Measurements from ENCODE around the gene CALHM5. TPM values are rescaled to one million over a fixed set of nuclear protein-coding genes. Genes with fewer than 3 reads are reported as not detected.

Gene CALHM5
- total RNA-seq, 1 donor from 2014 or later, result 2.2 TPM

GRCh38 chr6:116564921-116565872 lies 53.8 kb downstream of the CALHM5 start:
- ATAC-seq (ENCODE audit: poor library complexity), result peak; percentile 77
- DNase-seq, result peak; percentile 56
- intact Hi-C loops (cut with DNase I), result no loop called here

- intact Hi-C loops (cut with DNase I), result no loop called here
- no peak for DNase-seq
Measured at GRCh38 chr6:116568111-116568510, 56.7 kb downstream of the CALHM5 start.

GRCh38 chr6:116568821-116569755 lies 57.6 kb downstream of the CALHM5 start:
- intact Hi-C loops (cut with DNase I), result no loop called here
- ATAC-seq (ENCODE audit: poor library complexity) (no peak), DNase-seq (no peak)

More at GRCh38 chr6:116568111-116568510, 56.7 kb downstream of the CALHM5 start:
- ATAC-seq (ENCODE audit: poor library complexity), result no peak

- intact Hi-C loops (cut with DNase I), result no loop called here
- DNase-seq (peak; percentile 100), ATAC-seq (ENCODE audit: poor library complexity) (peak; percentile 97)
Measured at GRCh38 chr6:116570856-116571682, 59.6 kb downstream of the CALHM5 start, which contains the start of gene RWDD1. TSS of gene RWDD1 (plus strand) at chr6:116571504. CDS start at chr6:116571583, 79 bp downstream.

GRCh38 chr6:116571683-116572000 lies 60.2 kb downstream of the CALHM5 start:
- no peak for DNase-seq
- intact Hi-C loops (cut with DNase I), result no loop called here
- ATAC-seq (ENCODE audit: poor library complexity), result peak; percentile 58

- intact Hi-C loops (cut with DNase I), result no loop called here
- DNase-seq (peak; percentile 42), ATAC-seq (ENCODE audit: poor library complexity) (peak; percentile 48)
Measured at GRCh38 chr6:116572162-116572561, 60.7 kb downstream of the CALHM5 start.

Other genes starting within 250 kb of the CALHM5 start
- gene TSPYL1, start 231.7 kb upstream of the CALHM5 start, total RNA-seq, result 70.3 TPM
- 10.2 TPM for gene DSE, start 140.7 kb upstream of the CALHM5 start, total RNA-seq
- gene CALHM6, start 50.3 kb upstream of the CALHM5 start, total RNA-seq, result 1.4 TPM
- gene TRAPPC3L, start 34.0 kb downstream of the CALHM5 start, total RNA-seq, result 0.11 TPM
- not detected for gene CALHM4, start 42.1 kb downstream of the CALHM5 start, total RNA-seq
- 65.2 TPM for gene RWDD1, start 59.9 kb downstream of the CALHM5 start, total RNA-seq
- gene RSPH4A, start 104.8 kb downstream of the CALHM5 start, total RNA-seq, result not detected
- 3.4 TPM for gene ZUP1, start 157.1 kb downstream of the CALHM5 start, total RNA-seq
- gene KPNA5, start 169.6 kb downstream of the CALHM5 start, total RNA-seq, result 8.3 TPM